Right lobe of liver (tissue), 4 donors: ENCODE data around the gene TPH1.

ENCODE experiments used
- CTCF ChIP-seq, 4 donors: fragments of 200-600 bp in 3 of 4; fragments of 450-650 bp in 1 of 4; IDR thresholded peaks; one replicate each; pipeline versions ENCODE4 v1.5.1 to v1.8.0; 2016 to 2022; ENCODE audit warnings: antibody characterized with exemption in 4 of 4, mild to moderate bottlenecking in 2 of 4
- POLR2A ChIP-seq: fragments of 450-650 bp; IDR thresholded peaks from one replicate; pipeline ENCODE4 v1.6.1; 2017; ENCODE audit warnings: antibody characterized with exemption, mild to moderate bottlenecking
- donor health status: DM: no; HTN: no; CAD: no.
- donor health status: DM: no; HTN: no; CAD: no.
- donor health status: DM: no; HTN: yes; CAD: no.

GRCh38 chr11:18075444-18075843, 29.4 kb upstream of the TPH1 start:
- TF ChIP-seq CTCF (IDR thresholded peaks at IDR 0.05) = no peak
- TF ChIP-seq POLR2A = no peak
